IPS-NIHi7 (cell line): ENCODE data around the gene ARPC1A.
"Not testable (repeated sequence)": the region's sequence is repeated elsewhere in the genome, so short reads cannot be mapped to it uniquely, and the experiment has no call there.

Source experiments
- DNase-seq: peaks from one replicate; pipeline ENCODE4 v3.0.0; 2012; ENCODE audit warnings: mixed read lengths; ENCODE audit errors: extremely low spot score

ARPC1A gene

DNA sequence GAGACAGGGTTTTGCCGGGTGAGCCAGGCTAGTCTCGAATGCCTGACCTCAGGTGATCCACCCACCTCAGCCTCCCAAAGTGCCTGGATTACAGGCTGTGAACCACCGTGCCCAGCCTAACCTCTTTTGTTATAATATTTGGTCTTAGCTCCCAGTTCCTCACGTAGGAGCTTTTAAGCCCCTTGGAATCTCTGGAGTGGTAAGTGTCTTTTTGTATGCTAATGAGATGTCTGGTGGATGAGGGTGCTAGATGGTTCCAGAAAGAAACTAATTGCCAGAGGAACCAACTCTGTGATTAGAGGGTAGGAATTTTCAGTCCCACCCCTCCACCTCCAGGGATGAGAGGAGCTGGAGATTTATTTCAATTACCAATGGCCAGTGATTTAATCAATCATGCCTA lies 5.3 kb upstream of the ARPC1A start:
- DNase-seq = no peak

DNA sequence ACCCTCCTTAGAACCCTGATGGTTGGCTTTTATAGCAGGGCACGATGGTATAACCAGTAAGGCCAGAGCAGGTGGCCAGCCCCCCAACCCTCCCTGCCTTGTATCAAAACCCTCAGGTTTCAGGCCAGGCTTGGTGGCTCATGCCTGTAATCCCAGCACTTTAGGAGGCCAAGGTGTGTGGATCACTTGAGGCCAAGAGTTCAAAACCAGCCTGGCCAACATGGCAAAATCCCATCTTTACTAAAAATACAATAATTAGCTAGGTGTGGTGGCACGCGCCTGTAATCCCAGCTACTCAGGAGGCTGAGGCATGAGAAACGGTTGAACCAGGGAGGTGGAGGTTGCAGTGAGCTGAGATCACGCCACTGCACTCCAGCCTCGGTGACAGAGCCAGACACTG lies 3.0 kb upstream of the ARPC1A start:
- not testable (repeated sequence) for DNase-seq

DNA sequence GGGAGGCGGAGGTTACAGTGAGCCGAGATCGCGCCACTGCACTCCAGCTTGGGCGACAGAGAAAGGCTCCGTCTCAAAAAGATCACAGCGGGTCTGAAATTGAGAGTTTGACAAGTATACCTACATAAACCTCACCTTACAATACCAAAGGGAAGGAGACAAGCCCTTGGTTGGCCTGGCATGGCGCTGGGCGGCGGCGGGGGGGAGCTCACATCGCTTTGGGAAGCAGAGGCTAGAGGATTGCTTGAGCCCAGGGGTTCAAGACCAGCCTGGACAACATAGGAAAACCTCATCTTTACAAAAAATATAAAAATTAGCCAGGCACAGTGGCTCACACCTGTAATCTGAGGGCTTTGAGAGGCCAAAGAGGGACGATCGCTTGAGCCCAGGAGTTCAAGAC lies 1.1 kb upstream of the ARPC1A start:
- no peak for DNase-seq

DNA sequence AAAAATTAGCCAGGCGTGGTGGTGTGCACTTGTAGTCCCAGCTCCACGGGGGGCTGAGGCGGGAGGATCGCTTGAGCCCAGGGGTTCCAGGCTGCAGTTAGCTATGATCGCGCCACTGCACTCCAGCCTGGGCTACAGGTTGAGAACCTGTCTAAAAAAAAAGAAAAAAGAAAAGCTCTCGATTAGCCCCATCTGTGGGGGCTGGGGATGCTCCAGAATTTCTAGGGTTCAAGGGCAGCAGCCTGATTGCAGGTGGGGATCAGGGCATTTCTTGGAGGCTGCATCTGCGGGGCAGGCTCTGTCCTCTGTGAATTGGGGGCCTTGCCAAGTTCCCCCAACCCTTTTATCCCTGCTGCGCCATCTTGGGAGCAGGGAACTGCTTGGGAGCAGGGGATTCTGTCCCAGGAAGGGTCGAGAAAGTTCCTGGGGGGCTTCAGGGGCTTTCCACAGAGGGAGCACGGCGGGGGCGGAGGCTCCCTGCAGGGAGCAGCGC lies 651 bp upstream of the ARPC1A start:
- DNase-seq = peak; percentile 22

DNA sequence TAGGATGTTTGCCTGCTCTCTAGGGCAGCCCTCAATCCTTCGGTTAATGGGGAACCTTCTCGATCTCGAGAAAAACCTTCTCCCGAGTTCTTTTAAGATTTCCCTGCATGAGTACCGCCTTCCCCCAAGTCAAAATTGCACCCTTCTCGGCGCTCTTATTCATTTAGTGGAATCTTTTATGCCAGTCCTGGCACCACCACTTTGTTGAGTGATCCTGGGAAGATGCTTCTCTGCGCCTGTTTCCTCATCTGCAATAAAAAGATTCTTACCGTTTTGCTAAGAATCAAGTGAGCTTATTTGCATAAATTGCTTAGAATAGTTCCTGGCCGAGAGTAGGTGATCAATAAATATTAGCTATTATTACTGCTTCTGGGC lies 697 bp downstream of the ARPC1A start:
- no peak for DNase-seq

DNA sequence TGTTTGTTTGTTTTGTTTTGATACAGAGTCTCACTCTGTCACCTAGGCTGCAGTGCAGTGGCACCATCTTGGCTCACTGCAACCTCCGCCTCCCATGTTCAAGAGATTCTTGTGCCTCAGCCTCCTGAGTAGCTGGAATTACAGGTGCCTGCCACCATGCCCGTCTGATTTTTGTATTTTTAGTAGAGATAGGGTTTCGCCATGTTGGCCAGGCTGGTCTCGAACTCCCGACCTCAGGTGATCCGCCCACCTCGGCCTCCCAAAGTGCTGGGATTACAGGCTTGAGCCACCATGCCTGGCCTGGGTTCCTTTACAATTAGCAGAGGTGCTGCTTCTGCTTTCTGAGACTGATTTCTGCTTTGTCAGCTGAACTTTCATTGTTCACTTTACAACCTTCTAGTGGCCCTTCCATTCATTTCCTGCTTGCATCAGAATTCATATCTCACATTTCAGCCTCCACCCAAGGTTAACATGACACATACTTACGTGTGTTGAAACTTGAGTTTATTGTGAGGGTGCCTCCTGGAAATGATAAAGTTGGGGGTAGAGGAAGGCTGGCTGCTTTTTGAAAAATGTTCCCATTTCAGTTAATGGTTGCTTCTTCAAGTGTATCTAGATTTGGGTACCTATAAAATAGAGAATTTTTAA lies 4.7 kb downstream of the ARPC1A start:
- DNase-seq = not testable (repeated sequence)

DNA sequence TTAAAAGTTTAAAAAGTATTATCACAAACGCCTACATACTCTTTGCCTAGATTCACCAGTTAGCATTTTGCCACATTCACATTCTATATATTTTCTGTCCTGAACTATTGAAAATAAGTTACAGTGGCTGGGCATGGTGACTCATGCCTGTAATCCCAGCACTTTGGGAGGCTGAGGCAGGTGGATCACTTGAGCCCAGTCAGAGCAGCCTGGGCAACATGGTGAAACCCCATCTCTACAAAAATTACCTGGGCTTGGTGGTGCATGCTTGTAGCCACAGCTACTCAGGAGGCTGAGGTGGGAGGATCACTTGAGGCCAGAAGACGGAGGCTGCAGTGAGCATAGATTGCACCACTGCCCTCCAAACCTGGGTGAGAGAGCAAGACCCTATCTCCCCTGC lies 5.3 kb downstream of the ARPC1A start:
- no peak for DNase-seq

DNA sequence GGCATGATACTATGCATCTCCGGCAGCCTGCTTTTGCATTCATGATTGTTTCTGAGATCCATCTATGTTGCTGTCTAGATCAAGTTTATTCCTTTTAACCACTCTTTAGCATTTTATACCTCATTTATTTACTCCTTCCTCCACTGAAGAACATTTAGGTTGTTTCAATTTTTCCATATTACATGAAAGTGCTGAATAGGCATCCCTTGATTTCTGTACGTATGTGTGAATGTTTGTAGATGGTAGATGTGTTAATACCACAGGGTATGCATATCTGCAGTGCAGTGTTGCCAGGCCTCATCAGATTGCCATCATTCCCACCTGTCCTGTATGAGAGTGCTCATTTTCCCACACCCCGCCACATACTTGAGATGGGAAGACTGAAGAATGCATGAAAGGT lies 13.9 kb downstream of the ARPC1A start:
- DNase-seq = no peak

DNA sequence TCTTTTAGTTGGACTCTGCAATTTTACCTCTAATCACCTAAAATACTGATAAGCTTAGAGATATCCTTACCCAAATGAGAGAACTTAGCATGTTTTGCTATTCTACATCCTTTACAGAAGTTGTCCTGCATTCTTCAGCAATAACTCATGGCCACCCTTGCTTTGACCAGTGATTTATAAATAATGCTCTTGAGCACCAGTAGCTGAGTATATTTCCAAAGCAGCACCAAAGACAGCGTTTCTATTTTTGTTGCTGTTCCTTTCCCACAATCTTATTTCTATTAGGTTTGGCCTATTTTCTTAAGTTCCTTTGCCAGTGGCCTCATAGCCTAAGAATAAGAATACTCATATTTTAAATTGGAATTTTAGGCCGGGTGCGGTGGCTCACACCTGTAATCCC lies 15.0 kb downstream of the ARPC1A start:
- DNase-seq = no peak

DNA sequence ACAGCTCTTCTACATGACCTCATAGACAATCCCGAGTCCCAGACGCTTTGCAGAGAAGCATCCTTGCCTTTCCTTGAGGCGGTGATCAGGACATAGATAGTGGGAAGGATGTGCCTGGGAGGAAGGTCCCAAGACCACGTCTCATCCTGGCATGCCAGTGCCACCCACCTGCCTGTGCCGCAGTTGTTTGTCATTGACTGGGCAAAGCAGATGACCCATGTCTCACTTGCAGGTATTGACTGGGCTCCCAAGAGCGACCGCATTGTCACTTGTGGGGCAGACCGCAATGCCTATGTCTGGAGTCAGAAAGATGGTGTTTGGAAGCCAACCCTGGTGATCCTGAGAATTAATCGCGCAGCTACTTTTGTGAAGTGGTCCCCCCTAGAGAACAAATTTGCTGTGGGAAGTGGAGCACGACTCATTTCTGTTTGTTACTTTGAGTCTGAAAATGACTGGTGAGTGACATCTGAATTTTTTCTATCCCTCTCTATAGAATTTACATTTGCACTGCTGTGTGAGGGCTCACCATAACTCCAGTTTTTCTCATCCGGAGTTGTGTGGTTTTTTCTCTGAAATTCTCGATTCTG lies 18.5 kb downstream of the ARPC1A start:
- DNase-seq = no peak

DNA sequence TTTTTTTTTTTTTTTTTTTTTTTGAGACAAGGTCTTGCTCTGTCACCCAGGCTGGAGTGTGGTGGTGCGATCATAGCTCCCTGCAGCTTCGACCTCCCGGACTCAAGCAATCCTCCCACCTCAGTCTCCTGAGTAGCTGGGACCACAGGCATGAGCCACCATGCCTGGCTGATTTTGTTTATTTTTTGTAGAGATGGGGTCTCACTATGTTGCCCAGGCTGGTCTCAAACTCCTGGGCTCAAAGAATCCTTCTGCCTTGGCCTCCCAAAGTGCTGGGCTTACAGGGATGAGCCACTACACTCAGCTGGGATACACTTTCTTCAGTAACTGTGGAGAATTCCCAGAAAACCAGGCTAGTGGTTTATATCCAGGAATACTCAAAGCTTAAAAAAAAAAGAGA lies 24.9 kb downstream of the ARPC1A start:
- not testable (repeated sequence) for DNase-seq

DNA sequence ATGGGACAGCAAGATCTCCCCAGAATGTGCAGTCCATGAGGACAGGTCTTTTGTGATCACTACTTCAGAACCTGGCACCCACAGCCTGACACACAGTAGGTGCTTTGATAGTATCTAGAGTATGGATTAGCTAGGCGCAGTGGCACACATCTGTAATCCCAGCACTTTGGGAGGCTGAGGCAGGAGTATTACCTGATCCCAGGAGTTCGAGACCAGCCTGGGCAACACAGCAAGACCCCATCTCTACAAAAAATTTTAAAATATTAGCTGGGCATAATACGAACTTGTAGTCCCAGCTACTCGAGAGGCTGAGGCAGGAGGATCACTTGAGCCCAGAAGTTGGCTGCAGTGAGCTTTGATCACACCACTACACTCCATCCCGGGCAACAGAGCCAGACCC lies 26.5 kb downstream of the ARPC1A start:
- DNase-seq = no peak

DNA sequence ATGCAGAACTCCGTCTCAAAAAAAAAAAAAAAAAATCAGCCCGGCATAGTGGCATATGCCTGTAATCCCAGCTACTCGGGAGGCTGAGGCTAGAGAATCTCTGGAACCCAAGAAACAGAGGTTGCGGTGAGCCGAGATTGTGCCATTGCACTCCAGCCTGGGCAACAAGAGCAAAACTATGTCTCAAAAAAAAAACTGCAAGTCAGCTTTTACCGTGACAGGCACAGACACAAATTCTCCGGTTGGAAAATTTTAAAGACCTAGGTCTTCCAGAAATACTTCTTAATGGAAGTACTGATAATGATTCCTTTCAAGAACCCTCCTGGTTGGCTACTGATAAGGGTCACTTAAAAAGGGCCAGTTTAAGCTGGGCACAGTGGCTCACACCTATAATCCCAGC lies 29.4 kb downstream of the ARPC1A start:
- DNase-seq = no peak

DNA sequence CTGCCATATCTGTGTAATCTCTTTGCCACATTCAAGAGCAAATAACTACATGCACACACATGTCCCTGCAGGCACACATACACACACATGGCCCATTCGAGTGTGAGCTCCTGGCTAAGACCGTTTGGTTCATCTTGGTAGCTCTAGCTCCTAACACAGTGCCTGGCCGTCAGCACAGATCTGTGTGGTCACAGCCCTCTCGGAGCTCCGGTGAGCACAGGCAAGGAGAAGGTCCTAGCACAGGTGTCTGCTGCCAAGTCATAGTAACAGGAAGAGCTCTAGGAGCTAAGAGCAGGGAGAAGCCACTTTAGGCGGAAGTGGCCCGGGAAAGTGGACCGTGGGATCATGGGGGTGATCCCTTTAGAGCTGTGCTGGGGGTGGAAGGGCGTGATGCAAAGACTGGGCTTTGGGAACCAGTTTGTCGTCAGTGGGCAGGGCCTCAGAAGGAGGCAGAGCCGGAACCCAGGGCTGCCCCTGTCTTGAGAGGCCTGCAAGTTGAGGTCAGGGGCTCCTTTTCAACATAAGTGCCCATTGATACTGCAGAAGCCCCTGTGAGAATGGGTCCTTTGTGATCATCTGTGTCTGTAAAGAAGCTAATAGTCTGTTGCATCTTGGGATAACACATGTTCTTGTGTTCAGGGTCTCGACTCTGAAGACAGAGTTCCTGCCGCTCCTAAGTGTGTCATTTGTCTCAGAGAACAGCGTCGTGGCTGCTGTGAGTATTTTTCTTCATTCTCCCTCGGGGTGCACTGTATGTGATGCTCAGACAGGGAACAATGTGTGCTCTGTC lies 32.2 kb downstream of the ARPC1A start:
- DNase-seq = no peak

DNA sequence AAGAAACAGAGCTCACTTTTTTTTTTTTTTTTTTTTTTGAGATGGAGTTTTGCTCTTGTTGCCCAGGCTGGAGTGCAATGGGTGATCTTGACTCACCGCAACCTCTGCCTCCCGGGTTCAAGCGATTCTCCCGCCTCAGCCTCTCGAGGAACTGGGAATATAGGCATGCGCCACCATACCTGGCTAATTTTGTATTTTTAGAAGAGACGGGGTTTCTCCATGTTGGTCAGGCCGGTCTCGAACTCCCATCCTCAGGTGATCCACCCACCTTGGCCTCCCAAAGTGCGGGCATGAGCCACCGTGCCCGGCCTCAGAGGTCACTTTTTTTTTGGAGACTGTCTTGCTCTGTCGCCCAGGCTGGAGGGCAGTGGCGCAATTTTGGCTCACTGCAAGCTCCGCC lies 32.8 kb downstream of the ARPC1A start:
- not testable (repeated sequence) for DNase-seq

DNA sequence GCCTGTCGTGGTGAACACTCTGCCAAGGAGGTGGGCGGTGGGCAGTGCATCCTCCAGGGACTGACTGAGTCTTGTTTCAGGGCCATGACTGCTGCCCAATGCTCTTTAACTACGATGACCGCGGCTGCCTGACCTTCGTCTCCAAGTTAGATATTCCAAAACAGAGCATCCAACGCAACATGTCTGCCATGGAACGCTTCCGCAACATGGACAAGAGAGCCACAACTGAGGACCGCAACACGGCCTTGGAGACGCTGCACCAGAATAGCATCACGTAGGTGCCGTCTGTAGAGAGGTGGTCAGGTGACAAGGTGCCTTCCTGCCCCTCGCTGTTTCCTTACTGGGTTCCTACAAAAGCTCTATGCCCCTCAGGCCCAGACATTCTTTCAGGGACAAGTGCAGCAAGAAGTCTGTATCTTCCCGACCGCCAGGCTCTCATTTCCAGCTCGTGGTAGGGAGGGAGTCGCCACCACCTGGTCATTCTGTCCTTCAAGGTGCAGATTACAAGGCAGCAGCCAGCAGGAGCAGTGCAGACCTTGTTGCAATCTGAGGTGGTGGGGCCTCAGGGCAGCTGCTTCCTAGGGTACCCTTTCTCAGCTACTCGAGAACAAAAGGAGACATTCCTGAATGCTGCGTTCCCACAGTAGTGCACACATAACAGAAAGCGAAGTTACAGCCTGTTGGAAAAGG lies 33.9 kb downstream of the ARPC1A start:
- DNase-seq = peak; percentile 43

DNA sequence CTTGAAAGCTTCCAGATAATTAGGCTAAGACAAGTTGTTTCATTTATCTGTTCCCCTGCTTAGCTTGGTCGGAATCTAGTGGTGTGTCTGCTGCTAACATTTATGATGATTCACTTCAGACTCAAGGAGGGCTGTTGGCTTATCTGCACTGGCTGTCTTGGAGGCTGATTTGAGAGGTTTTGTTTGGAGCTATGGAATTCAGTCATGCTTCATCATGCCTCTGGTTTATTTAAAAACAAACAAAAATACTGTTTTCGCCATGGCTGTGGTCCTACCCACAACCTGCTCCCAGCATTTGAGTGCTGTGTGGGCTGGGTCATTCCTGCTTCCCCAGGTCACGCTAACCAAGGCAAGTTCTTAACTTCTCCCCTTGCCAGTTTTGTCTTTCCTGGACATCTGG lies 37.1 kb downstream of the ARPC1A start:
- DNase-seq = no peak

DNA sequence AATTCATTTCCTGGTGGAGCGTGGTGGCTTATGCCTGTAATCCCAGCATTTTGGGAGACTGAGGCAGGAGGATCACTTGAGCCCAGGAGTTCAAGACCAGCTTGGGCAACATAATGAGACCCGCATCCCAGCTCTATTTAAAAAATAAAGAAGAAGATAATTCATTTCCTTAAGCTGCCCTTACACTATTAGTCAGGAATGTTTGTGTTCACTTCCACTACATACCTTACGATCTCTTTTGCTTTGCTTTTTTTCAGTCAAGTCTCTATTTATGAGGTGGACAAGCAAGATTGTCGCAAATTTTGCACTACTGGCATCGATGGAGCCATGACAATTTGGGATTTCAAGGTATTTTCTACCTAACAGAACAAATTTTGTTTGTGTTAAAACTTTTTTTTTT lies 37.6 kb downstream of the ARPC1A start:
- DNase-seq = no peak

DNA sequence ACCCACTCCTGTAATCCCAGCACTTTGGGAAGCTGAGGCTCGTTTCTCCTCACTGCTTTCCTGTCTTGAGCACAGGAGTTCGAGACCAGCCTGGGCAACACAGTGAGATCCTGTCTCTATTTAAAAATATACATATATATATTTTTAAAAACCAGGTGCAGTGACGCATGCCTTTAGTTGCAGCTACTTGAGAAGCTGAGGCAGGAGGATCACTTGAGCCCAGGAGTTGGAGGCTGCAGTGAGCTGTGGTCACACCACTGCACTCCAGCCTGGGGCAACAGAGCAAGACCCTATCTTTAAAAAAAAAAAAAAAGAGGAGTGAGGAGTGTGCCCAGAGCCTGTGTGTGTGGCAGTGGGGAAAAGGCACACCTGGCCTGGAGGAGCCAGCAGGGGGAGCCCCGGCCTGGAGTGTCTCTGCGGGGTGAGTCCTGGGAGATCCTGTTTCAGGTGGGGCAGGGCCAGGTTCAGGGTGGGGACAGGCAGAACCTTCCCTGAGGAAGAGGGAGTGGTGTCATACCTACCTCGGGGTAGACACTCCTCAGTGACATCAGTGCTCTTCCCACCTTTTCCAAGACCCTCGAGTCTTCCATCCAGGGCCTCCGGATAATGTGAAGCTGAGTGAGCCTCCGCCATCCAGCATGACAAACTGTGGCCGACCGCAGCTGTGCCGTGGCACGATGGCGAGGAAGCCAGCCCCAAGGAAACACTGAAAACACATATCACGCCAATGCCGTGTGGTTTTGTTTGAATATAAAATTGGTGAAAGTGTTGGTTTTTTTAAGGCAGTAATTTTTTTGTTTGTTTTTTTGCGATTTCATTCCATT lies 39.8 kb downstream of the ARPC1A start:
- DNase-seq = peak; percentile 87

DNA sequence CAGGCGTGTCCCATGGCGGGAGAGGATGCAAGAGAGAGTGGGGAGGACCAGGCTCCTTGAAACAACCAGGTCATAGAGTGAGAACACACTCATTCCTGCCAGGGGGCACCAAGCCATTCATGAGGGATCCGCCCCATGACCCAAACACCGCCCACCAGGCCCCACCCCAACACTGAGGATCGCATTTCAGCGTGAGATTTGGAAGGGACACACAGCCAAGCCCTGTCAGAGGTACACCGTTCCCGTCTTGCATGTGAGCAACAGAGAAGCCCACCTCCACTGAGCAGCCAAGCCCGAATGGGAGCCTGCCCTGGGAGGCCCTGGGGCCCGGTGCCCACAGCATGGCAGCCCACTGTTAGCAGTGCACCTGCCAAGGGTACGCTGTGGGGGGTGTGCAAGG lies 40.9 kb downstream of the ARPC1A start:
- DNase-seq = no peak

DNA sequence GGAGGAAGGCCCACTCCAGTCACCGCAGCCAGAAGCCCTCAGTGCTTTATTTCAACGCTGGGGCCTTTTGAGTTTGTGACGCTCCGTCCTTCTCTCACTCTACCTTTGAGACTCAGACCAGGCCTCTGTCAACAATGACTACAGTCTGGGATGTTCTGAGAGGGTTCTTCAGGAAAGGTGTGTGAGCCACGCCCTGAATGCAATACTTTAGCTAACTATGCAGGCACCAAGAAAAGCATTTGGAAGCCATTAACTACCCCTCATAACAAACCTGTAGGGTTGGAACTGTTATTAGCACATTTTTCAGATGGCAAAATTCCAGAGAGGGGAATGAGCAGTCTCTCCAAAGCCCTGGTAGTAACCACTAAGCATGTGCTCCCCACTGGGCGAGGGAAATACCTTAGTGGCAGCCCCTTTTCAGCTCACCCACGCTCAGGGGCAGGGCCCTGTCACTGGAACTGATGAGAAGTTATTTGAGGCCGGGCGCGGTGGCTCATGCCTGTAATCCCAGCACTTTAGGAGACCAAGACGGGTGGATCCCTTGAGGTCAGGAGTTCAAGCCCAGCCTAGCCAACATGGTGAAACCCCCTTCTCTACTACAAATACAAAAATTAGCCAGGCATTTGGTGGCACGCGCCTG lies 43.2 kb downstream of the ARPC1A start:
- DNase-seq = peak; percentile 5
